GM19099 (cell line): ENCODE measurements around the gene APLP1.
A peak's percentile ranks its signal among the peaks of the same experiment; 100 is the strongest.

Experiments
- POLR2A ChIP-seq: IDR thresholded peaks from 3 replicates; pipeline ENCODE4 v1.6.1; 2011; ENCODE audit warnings: low read depth; ENCODE audit not compliant: insufficient read length; ENCODE audit errors: extremely low read depth

The APLP1 gene

DNA sequence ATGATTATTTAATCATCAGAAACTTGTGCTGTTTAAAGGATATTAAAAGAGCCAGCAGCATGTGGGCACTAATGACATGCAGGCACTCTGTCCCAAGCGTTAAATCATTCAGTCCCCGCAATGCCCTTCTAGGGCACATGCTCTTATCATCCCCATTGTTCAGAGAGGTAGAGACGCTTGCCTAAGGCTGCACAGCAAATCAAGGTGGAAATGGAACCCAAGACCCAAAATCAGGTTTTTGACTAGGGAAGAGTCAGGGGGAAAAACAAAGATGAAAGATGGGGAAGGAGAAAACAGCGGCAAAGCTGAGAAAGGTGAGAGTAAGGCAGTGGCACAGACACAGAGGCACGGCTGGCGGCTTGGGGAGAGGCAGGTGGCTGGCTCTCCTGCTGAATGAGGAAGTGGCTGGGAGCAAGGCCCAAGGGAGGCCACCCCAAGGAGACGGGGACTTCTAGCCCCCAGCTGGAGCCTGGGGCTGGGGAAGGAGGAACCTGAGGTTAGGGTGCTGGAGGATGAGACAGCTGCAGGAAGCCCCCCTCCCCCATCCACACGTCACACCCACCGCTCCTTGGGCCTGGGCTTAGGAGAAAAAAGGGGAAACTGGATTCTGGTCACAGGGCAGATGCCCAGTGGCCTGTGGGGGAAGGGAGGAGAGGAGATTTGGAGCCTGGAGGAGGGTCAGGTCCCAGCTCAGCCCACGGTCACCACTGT, 40.8 kb downstream of the APLP1 start:
- peak; percentile 20 for TF ChIP-seq POLR2A

DNA sequence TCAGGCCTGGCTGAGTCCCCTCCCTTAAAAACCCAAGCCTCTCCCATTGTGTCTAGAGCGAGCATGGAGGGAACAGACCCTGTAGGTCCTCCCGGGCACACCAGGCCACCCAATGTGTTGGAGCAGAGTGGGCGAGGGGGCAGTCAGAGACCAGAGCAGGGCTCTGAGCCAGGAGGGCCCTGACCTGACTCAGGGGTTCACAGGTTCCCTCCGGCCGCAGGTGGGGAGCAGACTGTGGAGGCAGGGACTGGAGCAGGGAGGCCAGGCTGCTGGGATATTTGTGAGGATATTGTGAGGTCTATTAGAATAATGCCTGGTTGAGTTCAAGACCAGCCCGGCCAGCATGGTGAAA, 41.3 kb downstream of the APLP1 start:
- TF ChIP-seq POLR2A: no peak

DNA sequence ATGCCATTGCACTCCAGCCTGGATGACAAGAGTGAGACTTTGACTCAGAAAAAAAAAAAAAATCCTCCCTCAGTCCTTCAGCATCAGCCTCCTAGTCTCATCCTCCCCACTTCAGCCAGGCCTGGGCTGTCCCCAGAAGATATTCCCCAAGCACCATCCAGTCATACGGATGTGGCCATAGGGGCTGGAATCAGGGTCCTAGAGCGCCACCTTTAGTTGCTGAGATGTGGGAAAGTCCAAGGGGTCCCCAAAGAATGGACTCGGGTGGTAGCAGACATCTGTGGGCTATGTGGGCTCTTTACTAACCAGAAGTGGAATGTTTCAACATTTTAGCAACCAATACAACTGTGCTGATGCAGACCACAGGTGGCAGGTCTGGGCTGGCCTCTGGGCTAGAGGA, 42.8 kb downstream of the APLP1 start:
- no peak for TF ChIP-seq POLR2A

DNA sequence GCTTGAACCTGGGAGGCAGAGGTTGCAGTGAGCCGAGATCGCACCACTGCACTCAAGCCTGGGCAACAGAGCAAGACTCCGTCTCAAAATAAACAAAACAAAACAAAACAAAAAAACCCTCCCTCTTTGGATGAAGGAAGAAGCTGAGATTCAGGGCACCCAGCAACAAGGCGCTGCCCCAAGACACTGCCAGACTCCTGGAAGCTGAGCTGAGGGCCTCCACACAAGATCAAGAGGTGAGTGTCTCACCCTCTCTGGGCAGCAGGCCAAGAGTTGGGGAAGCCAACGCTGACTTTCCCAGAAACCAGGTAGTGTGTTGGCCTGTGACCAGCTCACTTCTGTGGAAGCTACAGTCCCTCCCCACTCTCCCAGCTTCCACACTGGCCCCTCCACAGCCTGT, 43.4 kb downstream of the APLP1 start:
- TF ChIP-seq POLR2A: no peak

DNA sequence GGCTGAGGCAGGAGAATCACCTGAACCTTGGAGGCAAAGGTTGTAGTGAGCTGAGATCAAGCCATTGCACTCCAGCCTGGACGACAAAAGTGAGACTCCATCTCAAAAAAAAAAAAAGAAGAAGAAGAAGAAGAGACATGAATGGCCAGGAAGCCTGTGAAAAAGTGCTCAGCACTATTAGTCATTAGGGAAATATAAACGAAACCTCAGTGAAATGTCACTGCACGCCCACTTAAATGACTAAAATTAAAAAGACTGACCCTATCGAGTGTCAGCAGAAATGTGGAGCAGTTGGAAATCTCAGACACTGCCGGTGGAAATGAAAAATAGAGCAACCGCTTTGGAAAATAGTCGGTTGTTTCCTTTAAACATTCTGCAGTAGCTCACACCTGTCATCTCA, 45.2 kb downstream of the APLP1 start:
- no peak for TF ChIP-seq POLR2A

DNA sequence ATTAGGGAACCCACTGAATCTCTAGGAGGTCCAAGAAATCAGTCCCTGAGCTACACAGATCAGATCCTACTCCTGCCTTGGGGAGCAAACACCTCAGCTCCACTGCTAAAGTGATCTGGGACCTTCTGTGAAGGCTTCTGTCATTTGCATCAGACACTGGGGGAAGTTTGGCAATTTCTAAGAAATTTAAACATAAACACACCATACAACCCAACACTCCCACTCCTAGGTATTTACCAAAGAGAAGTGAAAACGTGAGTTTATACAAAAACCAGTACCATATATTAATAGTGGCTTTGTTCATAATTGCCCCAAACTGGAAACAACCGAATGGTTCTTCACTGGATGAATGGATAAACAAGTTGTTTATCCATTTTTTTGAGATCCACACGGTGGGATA, 47.1 kb downstream of the APLP1 start:
- TF ChIP-seq POLR2A: no peak

DNA sequence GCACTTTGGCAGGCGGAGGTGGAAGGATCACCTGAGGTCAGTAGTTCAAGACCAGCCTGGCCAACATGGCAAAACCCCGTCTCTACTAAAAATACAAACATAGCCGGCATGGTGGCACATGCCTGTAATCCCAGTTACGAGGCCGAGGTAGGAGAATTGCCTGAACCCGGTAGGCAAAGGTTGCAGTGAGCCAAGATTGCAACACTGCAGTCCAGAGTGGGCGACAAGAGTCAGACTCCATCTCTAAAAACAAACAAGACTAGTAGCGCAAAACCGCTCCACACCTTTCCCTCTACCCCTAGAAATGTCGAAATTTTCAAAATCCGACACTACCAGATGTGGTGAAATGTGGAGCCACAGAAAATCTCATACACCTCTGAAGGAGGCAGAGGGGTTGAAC, 50.9 kb downstream of the APLP1 start:
- no peak for TF ChIP-seq POLR2A

DNA sequence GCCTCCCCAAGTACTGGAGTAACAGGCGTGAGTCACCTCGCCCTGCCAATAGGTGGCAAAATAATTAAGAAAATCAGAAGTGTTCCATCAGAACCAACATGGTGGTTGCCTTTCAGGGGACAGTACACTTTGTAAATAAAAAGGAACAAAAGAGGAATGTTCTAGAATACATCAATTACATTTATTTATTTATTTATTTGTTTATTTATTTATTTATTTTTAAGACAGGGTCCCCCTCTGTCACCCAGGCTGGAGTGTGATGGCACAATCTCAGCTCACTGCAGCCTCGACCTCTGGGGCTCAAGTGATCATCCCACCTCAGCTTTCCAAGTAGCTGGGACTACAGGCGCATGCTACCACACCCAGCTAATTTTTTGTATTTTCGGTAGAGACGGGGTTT, 52.6 kb downstream of the APLP1 start:
- TF ChIP-seq POLR2A: no peak

DNA sequence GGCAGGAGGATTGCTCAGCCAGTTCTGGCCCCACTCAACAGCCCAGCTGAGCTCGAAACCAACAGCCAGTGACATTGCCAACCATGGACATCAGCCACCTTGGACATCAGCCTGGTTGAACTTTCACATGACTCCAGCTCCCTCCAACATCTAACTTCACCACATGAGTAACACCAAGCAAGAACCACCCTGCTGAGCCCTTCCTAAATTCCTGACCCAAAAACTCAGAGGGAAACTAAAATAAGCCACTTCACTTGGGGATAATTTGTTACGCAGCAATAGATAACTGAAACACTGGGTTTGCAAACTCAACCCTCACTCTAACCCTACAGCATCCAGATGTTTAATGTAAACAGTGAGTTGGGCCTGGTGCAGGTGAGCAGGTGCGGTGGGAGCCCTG, 57.1 kb downstream of the APLP1 start:
- no peak for TF ChIP-seq POLR2A

DNA sequence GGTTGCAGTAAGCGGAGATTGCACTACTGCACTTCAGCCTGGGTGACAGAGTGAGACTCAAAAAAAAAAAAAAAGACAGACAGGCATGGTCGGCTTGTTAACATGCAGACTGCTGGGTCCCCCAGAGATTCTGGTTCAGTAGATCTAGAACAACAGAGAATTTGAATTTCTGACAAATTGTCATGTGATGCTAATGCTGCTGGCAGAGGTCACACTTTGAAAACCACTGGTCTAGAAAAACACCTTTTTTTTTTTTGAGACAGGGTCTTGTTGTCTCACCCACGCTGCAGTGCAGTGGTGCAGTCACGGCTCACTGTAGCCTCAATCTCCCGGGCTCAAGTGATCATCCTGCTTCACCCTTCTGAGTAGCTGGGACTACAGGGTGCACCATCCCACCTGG, 60.1 kb downstream of the APLP1 start:
- TF ChIP-seq POLR2A: no peak
